K562 (cell line): Measurements from ENCODE around the gene TPM4.

Source experiments
- CTBP1 ChIP-seq: fragments of 450-650 bp; IDR thresholded peaks from 2 replicates; pipeline ENCODE4 v1.6.1; 2016; ENCODE audit warnings: borderline replicate concordance
- IRF2 ChIP-seq: sonication (generic); formaldehyde crosslinking; IDR thresholded peaks from 2 replicates; pipeline ENCODE4 v1.8.1; 2022; ENCODE audit warnings: mild to moderate bottlenecking, missing genetic modification reagents
- NR2F6 ChIP-seq: fragments of 450-650 bp; formaldehyde crosslinking; IDR thresholded peaks from 2 replicates; pipeline ENCODE4 v1.4.0; 2020; ENCODE audit warnings: mild to moderate bottlenecking
- POLR2A ChIP-seq: fragments of 450-650 bp; conservative IDR thresholded peaks from 2 replicates; pipeline ENCODE4 v1.6.1; 2016
- POLR2G ChIP-seq: fragments of 200-400 bp; formaldehyde crosslinking; IDR thresholded peaks from 2 replicates; pipeline ENCODE4 v1.6.1; 2017; ENCODE audit warnings: low read depth, mild to moderate bottlenecking, antibody characterized with exemption, low read length, moderate library complexity
- RAD21 ChIP-seq, 2 experiments: fragments of 250-450 bp in 1 of 2; fragments of 450-650 bp in 1 of 2; sonication (Bioruptor Pico) in 1 of 2; formaldehyde crosslinking in 1 of 2; IDR thresholded peaks in 1 of 2; conservative IDR thresholded peaks in 1 of 2; 2 replicates each; pipeline versions ENCODE4 v1.4.0 to v1.8.0; 2020 to 2022; ENCODE audit warnings: mild to moderate bottlenecking in 2 of 2, moderate library complexity in 1 of 2
- RCOR1 ChIP-seq, 2 experiments: IDR thresholded peaks; 2 replicates each; pipeline ENCODE4 v1.6.1; 2012; ENCODE audit warnings: low read depth in 2 of 2, low read length in 2 of 2, borderline replicate concordance in 1 of 2, improper control_type of control experiment in 1 of 2
- SP2 ChIP-seq: IDR thresholded peaks from 2 replicates; pipeline ENCODE4 v1.6.1; 2011; ENCODE audit warnings: mild to moderate bottlenecking, low read depth, low read length, moderate library complexity; ENCODE audit not compliant: poor library complexity, severe bottlenecking; ENCODE audit errors: extremely low read depth
- ZNF24 ChIP-seq: fragments of 450-650 bp; IDR thresholded peaks from 2 replicates; pipeline ENCODE4 v1.6.1; 2016
- TF ChIP-seq, protein P1 (sequence below): sonication (generic); formaldehyde crosslinking; IDR thresholded peaks from 2 replicates; pipeline ENCODE4 v1.8.1; 2022; ENCODE audit warnings: missing genetic modification reagents
- TF ChIP-seq, protein P2 (sequence below), 3 experiments: IDR thresholded peaks in 2 of 3; conservative IDR thresholded peaks in 1 of 3; 2 replicates each; pipeline ENCODE4 v1.5.1; 2011 to 2012; ENCODE audit warnings: low read length in 3 of 3, mild to moderate bottlenecking in 3 of 3, control low read depth in 2 of 3, improper control_type of control experiment in 1 of 3, inconsistent platforms in 1 of 3, low read depth in 1 of 3, mixed read lengths in 1 of 3, moderate library complexity in 1 of 3; ENCODE audit not compliant: insufficient read depth in 2 of 3
- TF ChIP-seq, protein P3 (sequence below): fragments of 450-650 bp; formaldehyde crosslinking; IDR thresholded peaks from 2 replicates; pipeline ENCODE4 v1.4.0; 2020; ENCODE audit warnings: mild to moderate bottlenecking, moderate library complexity
- TF ChIP-seq, protein P4 (sequence below): sonication (generic); formaldehyde crosslinking; IDR thresholded peaks from 2 replicates; pipeline ENCODE4 v1.8.0; 2022; ENCODE audit warnings: missing genetic modification reagents, mild to moderate bottlenecking, moderate library complexity, borderline replicate concordance
- TF ChIP-seq, protein P5 (sequence below): fragments of 250-450 bp; sonication (Bioruptor Pico); IDR thresholded peaks from 2 replicates; pipeline ENCODE4 v1.8.0; 2022; ENCODE audit warnings: moderate library complexity, mild to moderate bottlenecking, inconsistent platforms

DNA sequence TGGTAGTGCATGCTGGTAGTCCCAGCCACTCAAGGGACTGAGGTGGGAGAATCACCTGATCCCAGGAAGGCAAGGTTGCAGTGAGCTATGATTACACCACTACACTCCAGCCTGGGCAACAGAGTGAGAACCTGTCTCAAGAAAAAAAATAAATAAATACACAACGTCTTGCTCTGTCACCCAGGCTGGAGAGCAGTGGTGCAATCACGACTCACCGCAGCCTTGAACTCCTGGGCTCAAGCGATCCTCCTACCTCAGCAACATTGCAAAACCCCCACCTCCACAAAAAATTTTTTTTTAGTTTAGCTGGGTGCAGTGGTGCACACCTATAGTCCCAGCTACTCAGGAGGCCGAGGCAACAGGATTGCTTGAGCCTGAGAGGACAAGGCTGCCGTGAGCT is 8.8 kb downstream of the TPM4 start:
- TF ChIP-seq RCOR1 (IDR thresholded peaks at IDR 0.05; ENCODE audit: borderline replicate concordance in 1 of 2, low read depth in 2 of 2, low read length in 2 of 2) (no peak), SP2 (no peak), IRF2 (no peak), NR2F6 (CRISPR knock-in tag) (no peak), ZNF24 (no peak), POLR2A (no peak), POLR2G (no peak), CTBP1 (no peak), RAD21 (CRISPR knock-in tag; conservative IDR thresholded peaks at IDR 0.05 in 1 of 2, IDR thresholded peaks at IDR 0.05 in 1 of 2) (no peak)
- TF ChIP-seq, protein P1, sequence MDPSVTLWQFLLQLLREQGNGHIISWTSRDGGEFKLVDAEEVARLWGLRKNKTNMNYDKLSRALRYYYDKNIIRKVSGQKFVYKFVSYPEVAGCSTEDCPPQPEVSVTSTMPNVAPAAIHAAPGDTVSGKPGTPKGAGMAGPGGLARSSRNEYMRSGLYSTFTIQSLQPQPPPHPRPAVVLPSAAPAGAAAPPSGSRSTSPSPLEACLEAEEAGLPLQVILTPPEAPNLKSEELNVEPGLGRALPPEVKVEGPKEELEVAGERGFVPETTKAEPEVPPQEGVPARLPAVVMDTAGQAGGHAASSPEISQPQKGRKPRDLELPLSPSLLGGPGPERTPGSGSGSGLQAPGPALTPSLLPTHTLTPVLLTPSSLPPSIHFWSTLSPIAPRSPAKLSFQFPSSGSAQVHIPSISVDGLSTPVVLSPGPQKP (CRISPR knock-in tag): no peak
- TF ChIP-seq, protein P2, sequence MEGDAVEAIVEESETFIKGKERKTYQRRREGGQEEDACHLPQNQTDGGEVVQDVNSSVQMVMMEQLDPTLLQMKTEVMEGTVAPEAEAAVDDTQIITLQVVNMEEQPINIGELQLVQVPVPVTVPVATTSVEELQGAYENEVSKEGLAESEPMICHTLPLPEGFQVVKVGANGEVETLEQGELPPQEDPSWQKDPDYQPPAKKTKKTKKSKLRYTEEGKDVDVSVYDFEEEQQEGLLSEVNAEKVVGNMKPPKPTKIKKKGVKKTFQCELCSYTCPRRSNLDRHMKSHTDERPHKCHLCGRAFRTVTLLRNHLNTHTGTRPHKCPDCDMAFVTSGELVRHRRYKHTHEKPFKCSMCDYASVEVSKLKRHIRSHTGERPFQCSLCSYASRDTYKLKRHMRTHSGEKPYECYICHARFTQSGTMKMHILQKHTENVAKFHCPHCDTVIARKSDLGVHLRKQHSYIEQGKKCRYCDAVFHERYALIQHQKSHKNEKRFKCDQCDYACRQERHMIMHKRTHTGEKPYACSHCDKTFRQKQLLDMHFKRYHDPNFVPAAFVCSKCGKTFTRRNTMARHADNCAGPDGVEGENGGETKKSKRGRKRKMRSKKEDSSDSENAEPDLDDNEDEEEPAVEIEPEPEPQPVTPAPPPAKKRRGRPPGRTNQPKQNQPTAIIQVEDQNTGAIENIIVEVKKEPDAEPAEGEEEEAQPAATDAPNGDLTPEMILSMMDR (IDR thresholded peaks at IDR 0.05 in 2 of 3, conservative IDR thresholded peaks at IDR 0.05 in 1 of 3; ENCODE audit: insufficient read depth in 2 of 3, low read depth in 1 of 3, low read length in 3 of 3): no peak
- TF ChIP-seq, protein P3, sequence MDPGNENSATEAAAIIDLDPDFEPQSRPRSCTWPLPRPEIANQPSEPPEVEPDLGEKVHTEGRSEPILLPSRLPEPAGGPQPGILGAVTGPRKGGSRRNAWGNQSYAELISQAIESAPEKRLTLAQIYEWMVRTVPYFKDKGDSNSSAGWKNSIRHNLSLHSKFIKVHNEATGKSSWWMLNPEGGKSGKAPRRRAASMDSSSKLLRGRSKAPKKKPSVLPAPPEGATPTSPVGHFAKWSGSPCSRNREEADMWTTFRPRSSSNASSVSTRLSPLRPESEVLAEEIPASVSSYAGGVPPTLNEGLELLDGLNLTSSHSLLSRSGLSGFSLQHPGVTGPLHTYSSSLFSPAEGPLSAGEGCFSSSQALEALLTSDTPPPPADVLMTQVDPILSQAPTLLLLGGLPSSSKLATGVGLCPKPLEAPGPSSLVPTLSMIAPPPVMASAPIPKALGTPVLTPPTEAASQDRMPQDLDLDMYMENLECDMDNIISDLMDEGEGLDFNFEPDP (CRISPR knock-in tag): no peak
- TF ChIP-seq, protein P4, sequence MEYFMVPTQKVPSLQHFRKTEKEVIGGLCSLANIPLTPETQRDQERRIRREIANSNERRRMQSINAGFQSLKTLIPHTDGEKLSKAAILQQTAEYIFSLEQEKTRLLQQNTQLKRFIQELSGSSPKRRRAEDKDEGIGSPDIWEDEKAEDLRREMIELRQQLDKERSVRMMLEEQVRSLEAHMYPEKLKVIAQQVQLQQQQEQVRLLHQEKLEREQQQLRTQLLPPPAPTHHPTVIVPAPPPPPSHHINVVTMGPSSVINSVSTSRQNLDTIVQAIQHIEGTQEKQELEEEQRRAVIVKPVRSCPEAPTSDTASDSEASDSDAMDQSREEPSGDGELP (CRISPR knock-in tag): no peak
- TF ChIP-seq, protein P5, sequence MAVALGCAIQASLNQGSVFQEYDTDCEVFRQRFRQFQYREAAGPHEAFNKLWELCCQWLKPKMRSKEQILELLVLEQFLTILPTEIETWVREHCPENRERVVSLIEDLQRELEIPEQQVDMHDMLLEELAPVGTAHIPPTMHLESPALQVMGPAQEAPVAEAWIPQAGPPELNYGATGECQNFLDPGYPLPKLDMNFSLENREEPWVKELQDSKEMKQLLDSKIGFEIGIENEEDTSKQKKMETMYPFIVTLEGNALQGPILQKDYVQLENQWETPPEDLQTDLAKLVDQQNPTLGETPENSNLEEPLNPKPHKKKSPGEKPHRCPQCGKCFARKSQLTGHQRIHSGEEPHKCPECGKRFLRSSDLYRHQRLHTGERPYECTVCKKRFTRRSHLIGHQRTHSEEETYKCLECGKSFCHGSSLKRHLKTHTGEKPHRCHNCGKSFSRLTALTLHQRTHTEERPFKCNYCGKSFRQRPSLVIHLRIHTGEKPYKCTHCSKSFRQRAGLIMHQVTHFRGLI (CRISPR knock-in tag): no peak
